HG02610 (cell line): ENCODE data around the gene SYTL3.
"Not testable (repeated sequence)": the region's sequence is repeated elsewhere in the genome, so short reads cannot be mapped to it uniquely, and the experiment has no call there.

Experiments
- ATAC-seq: cut with Tn5 transposase; IDR thresholded peaks from one replicate; pipeline ENCODE4 v1.9.1; 2021; ENCODE audit warnings: mild to moderate bottlenecking, moderate library complexity; ENCODE audit not compliant: unreplicated experiment

Gene SYTL3

DNA sequence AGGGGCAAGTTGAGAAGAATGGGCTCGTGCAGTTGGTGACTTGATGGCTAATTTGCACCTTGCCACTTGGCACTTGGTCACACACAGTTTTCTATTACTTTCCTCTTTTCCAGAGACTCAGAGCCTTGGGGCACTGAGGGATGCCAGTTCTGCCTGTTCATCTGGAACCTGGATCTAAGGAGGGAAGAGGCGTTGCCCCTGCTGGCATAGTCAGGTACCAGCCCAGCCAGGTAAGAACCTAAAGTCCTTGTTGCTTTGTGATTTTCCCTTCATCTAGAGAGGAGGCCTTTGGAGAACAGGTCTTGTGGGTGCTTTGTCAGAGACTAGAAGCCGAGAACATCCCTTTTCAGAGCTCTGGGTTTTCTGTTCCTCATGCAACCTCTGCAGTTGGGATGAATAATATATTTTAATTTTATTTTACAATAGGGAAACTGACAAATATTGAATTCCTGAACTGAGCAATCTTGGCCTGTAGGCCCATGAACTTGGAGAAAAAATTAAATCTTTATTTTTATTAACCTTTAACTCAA, 11.4 kb downstream of the SYTL3 start:
- ATAC-seq = no peak

DNA sequence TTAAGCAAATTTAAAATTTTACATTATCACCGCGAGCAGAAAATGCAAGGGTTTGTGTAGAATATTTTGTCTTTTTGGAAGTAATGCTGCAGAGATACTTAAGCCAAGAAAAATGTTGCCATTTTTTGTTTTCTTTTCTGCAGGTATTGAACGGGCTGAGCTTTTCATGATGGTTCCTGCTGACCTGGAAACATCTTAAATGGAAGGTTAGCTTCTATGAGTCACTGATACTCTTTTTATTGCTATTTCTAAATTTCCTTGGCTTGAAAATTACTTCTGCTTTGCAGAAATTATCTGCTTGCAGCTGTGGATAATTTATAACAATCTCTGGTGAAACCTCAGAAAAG, 12.7 kb downstream of the SYTL3 start:
- ATAC-seq = no peak

DNA sequence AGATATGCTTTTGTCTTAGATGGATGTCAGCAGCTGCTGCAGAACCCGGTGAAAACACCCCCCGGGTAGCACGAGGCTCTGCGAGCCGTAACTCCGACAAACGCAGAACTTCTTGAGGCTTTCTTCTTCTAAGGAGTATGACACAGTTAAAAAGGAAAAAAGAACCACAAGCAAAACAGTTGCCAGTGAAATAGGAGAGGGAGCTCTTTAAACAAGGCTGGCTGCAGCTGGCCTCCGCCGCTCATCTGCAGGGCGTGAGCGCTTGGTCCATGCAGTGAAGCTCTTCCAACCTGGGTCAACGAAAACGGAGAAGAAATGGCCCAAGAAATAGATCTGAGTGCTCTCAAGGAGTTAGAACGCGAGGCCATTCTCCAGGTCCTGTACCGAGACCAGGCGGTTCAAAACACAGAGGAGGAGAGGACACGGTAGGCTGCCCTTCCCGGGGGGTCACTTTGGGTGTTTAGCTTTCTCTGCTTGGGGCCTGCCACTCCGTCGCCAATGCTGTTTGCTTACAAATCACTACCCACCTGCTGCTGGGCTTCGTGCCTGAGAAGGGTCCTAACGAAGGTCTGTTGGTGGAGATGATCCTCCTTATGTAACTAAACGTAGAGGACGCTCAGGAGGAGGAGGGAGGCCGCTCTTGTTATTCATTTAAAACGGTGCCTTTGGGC, 13.2 kb downstream of the SYTL3 start:
- no peak for ATAC-seq

DNA sequence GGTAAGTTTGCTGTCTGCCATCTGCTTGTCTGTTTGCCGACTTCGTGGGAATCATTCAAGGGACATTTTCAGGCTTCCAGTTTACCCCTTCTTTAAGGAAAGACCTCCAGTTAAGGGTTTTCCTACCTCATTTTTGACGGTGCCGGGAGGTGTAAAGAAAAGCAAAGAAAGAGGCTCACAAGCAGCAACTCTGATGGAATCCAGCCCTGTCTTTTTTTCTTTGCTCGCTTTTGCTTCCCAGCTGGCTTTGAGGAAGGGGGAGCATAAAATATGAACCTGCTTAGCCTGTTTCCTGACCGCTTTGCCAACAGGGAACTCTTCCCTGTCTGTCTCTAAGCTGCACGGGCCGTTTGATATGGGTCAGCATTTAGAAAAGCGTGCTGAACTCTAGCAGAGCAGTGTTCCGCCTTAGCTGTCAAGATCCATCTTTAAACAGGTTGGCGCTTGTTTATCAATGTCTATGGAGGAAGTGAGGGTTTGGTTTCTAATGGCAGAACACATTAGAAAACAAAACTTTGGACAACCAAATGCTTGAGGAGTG, 13.8 kb downstream of the SYTL3 start:
- no peak for ATAC-seq

DNA sequence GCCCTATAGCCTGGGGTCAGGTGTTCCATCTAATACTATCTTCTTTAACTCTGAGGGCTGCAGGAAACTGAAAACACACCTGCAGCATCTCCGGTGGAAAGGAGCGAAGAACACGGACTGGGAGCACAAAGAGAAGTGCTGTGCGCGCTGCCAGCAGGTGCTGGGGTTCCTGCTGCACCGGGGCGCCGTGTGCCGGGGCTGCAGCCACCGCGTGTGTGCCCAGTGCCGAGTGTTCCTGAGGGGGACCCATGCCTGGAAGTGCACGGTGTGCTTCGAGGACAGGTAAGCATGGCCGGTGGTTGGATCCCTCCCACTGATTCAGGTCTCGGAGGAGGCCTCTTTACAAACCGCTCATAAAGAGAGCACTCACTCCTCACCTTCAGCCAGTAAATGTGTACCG, 15.5 kb downstream of the SYTL3 start:
- no peak for ATAC-seq

DNA sequence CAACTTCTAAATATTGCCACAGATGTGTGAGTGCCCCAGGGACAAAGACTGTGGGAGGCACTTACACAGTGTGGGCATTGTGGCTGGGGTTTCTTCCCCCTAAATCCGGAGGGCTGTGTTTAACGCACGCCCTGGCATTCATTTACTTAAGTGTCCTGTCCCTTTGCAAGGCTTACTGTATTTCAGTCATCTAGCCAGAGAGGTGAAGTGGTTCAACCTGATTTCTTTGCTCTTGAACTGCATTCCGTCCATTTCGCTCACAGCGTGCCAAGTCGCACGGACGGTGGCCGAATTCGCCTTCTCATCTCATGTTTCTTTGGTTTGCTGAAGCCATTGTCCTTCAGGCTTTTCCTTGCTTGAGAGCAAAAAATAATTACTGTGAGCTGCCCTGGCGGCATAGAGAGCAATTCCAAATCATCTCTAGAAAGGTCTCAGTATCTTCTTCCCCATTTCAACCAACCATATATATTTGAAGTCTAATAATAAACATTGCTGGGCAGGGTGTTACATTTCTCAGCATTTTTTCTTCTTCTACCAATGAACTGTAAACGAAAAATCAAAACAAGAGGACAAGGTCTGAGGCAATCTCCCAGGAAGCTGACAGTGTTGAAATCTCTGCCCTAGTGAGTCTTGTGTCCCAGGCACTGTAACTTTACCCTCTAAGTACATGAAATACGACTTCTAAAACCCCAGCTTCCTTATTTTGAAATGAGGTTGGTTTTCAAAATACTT, 16.9 kb downstream of the SYTL3 start:
- no peak for ATAC-seq

- no peak for ATAC-seq
These were observed 17.6 kb downstream of the SYTL3 start for GRCh38 chr6:158667360-158667981.

DNA sequence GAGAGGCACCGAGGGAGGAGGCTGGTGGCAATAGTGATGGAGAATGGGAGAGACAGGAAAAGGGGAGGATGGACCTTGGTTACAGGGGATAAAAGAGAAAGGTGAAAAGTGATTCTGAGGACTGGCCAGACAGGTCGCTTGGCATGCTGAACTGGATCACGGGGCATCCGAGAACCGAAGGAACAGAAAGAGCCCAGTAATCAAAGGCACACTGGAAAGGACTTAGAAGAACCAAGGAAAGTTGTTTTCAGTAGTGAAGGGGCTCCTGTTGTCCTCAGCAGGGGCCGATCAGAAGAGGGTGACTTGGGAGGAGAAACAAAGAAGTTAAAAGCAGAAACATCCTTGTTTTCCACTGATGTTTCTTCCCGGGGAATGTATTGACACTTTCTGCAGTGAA, 18.9 kb downstream of the SYTL3 start:
- no peak for ATAC-seq

DNA sequence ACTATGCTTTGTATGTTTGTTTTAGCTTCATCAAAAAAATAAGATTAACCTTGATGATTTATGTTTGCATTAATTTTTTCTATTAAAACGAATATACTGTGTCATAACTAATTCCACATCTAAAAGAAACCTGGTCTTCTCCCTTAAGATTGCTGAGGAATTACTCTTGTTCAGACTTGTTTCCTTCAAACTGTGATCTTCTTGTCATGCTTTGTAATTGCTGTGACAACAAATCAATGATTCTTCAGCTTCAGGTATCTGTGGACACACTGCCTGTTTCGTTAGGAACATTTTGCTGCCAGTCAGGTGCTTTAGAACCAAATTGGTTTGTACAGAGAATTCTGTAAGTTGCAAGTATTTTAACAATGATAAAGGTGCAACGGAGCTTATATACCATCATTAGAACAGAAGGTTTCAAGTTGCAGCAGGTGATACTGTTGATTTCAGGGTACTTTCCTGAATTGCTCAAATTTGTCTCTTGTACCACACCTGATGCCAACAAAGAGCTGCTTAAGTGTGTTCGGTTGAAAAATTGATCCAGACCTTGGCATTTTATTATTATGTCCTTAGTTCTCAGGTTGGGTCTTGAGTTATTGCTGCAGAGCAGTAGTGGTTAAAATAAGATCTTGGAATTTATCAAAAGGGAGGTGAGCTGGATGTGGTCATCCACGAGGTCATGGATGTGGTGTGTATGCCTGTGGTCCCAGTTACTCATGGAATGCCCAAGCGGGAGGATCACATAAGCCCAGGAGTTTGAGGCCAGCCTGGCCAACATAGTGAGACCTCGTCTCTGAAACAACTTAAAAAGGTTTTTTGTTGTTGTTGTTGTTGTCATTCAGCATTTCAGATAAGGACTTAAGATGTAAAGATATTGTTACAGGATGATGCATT, 19.5 kb downstream of the SYTL3 start:
- ATAC-seq = no peak

- not testable (repeated sequence) for ATAC-seq
These were observed 22.3 kb downstream of the SYTL3 start for GRCh38 chr6:158672119-158672518.

DNA sequence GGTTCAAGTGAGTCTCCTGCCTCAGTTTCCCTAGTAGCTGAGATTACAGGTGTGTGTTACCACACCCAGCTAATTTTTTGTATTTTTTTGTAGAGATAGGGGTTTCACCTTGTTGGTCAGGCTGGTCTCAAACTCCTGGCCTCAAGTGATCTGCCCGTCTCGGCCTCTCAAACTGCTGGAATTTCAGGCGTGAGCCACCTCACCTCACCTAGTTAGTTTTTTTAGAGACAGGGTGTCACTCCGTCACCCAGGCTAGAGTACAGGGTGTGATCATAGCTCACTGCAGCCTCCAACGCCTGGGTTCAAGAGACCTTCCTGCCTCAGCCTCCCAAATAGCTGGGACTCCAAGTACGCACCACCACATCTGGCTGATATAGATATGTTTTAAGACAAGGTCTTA, 22.9 kb downstream of the SYTL3 start:
- no peak for ATAC-seq

GRCh38 chr6:158674342-158675131, 24.7 kb downstream of the SYTL3 start:
- no peak for ATAC-seq

GRCh38 chr6:158677094-158677493, 27.2 kb downstream of the SYTL3 start:
- not testable (repeated sequence) for ATAC-seq

DNA sequence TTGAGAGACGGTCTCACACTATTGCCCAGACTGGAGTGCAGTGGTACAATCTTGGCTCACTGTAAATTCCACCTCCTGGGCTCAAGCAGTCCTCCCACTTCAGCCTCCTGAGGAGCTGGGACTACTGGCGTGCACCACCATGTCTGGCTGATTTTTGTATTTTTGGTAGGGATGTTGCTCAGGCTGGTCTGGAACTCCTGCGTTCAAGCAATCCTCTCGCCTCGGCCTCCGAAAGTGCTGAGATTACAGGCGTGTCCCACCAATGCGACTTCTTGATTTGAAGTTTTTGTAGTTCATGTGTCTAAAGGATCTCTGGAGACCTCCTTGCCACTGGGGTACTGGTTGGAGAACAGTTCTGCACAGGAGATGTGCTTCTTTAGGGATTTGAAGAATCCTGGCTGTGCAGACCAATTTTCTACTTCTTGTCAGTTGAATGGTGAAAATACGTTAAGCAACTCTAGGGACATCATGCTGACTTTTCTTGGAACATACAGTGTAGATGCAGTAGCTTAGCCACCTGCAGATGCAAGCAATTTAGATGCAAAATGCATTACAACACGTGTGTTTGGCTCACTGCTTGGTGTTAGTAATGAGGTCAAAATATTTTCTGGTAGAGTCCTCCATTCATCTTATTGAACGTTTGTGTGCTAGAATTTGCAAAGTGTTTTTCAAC, 28.2 kb downstream of the SYTL3 start:
- ATAC-seq = no peak

- ATAC-seq = no peak
These were observed 30.2 kb downstream of the SYTL3 start for GRCh38 chr6:158680015-158680414.

DNA sequence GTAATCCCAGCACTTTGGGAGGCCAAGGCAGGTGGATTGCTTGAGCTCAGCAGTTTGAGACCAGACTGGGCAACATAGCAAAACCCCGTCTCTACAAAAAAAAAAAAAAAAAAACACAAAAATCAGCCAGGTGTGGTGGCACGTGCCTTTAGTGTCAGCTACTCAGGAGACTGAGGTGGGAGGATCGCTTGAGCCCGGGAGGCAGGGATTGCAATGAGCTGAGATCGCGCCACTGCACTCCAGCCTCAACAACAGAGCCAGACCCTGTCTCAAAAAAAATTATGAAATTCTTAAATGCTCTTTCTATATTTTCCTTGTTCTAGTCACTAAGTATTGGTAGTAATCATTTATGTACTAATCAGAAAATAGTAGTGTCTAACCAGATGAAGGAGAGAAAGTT, 30.6 kb downstream of the SYTL3 start:
- ATAC-seq = no peak

DNA sequence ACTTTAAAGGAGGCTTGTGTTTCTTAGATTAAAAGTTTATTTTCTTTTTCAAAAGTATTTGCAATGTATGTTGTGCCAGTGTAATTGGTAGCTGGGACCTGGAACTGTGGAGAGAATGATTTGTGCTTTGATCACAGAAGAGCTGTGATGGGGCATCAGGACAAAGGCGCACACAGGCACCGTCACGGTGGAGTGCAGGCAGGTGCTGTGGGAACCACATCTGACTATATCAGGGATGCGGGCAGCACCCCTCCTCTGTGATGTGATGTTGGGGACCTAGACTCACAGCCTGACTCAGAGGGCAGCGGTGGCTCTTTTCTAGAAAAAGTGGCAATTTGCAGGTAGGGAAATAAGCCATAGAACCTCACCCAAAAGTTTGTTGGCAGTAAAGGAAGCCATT, 34.5 kb downstream of the SYTL3 start:
- ATAC-seq = no peak

- no peak for ATAC-seq
These were observed 35.0 kb downstream of the SYTL3 start for GRCh38 chr6:158684745-158685324.

- no peak for ATAC-seq
These were observed 36.5 kb downstream of the SYTL3 start for GRCh38 chr6:158686311-158686710.
